NCI-H446 (cell line): ENCODE data around the gene USHBP1.

ENCODE experiments used
- DNase-seq, 2 experiments: peaks; one replicate each; lab custom pipeline; 2025; lab: John Stamatoyannopoulos, UW

Gene USHBP1

GRCh38 chr19:17211547-17212446 lies 52.7 kb downstream of the USHBP1 start:
- DNase-seq, result no peak

- no peak for DNase-seq
Observed at GRCh38 chr19:17210296-17210695, 54.2 kb downstream of the USHBP1 start.

- DNase-seq, result peak in 1 of 2 experiments; percentile 44
Observed at GRCh38 chr19:17209126-17210036, 55.2 kb downstream of the USHBP1 start.

GRCh38 chr19:17206736-17207581 lies 57.6 kb downstream of the USHBP1 start:
- no peak for DNase-seq

- DNase-seq, result no peak
Observed at GRCh38 chr19:17205237-17206140, 59.1 kb downstream of the USHBP1 start.

GRCh38 chr19:17202713-17203112 lies 61.8 kb downstream of the USHBP1 start:
- no peak for DNase-seq

GRCh38 chr19:17202249-17202648 lies 62.3 kb downstream of the USHBP1 start:
- no peak for DNase-seq

- DNase-seq, result no peak
Observed at GRCh38 chr19:17200408-17201079, 64.0 kb downstream of the USHBP1 start.
